DLD1 (cell line): ENCODE data around the gene ADCY1.

Experiments used
- in situ Hi-C: cut with HindIII; loops from 2 replicates; pipeline ENCODE4 v1.10.0; 2017; ENCODE audit warnings: low sequenced_read_pairs

ADCY1 gene

GRCh38 chr7:45576249-45576929, 2.2 kb downstream of the ADCY1 start:
- in situ Hi-C loops, result no loop called here

DNA sequence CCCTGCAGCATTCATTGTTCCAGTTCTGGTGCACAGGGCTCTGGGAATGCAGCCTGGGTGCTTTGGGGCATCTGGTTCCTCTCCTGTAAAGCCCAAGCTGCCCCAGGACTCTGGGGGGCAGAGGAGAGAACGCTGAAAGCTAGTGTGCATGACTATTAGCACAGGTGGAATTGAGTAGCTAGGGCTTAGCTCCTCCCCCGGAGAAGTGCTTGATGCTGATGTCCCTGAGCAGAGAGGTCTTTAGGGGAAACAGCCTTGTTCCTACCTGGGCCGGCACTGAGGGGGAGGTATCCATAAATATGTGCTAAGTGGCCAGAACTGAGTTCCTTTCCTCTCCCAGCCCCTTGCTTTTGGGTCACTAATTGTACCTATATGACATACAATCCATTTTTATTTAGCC, 3.9 kb downstream of the ADCY1 start:
- in situ Hi-C loops, result no loop called here

GRCh38 chr7:45578467-45578866, 4.3 kb downstream of the ADCY1 start:
- in situ Hi-C loops, result no loop called here

GRCh38 chr7:45579391-45579801, 5.2 kb downstream of the ADCY1 start:
- in situ Hi-C loops, result no loop called here

- in situ Hi-C loops, result no loop called here
Measured at GRCh38 chr7:45580053-45580872, 6.1 kb downstream of the ADCY1 start.

- in situ Hi-C loops, result no loop called here
Measured at GRCh38 chr7:45581271-45581780, 7.2 kb downstream of the ADCY1 start.

- in situ Hi-C loops, result no loop called here
Measured at GRCh38 chr7:45582136-45582749, 8.1 kb downstream of the ADCY1 start.

DNA sequence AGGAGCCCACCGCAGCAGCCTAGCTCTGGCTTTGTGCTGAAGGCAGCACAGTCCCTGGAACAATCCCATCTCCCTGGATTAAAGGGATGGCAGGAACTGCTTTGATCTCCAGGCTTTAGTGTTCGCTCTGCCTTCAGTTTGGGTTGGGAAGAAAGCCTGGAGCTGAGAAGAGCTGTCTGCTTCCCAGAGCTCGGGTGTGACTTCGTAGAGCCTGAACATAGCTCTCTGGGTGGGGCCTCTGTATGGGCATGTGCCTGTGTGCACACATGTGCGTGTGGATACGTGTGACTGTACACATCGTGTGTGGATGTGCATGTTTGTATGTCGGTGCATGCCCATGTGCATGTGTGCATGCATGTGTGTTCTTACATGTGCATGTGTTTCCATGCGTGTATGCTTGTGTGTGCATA, 8.7 kb downstream of the ADCY1 start:
- in situ Hi-C loops, result no loop called here

DNA sequence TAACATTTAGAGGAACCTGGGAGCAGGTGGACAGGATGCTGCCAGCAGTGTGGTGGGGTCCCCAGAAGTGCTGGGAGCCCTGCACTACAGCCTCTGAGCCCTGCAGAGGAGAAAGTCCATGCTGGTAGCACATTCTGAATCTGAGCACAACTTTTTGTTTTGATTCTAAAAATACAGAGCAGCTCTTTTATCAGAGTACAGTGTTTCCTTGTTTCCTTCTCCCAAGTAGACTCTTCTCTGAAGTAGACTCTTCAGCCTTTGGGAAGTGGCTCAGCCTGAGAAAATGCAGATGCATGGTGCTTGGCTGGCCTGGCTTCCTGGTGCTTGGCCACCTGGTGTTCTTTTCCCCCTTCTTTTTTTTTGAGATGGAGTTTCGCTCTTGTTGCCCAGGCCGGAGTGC, 9.1 kb downstream of the ADCY1 start:
- in situ Hi-C loops, result no loop called here

DNA sequence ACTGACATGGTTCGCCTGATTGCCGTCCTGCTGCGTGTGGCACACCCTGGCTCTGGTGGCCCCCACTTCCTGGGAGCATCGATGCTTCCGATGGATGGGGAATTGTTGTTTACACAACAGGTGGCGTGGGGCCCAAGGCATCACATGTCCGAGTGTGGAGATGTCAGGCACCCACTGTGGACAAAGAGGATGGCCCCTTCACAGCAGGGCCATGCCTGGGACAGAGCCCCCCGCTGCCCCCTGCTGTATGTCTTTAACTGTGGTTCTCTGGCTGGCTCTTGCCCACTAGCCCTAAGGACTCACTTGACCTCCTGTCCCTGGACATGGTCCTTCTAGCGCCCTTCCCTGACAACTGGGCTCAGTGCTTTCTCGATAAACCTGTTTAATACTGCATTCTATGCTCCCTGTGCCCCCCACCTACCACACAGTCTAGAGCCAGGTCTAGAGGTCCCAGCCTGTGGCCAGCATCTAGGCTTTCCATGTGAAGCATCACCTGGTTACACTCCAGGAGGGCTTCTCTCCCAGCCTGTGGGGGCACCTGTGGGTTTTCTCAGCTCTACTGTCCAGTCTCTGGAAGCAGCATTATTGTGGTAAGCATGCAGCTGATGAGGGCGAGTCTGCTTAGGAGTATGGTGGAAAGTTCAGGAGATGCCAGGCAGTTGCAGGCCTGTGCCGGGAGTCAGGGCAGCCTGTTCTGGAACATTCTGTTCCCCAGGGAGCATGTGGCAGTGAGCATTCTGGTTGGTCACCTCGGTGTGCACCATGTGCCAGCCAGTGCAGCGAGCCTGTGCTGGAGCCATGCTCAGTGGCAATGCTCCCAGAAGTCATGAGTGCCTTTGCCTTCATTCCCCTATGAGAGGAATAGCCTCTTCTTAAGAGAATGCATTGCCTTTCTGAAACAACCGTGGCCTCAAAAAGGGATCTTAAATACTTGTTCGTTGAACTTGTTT, 10.4 kb downstream of the ADCY1 start:
- in situ Hi-C loops, result no loop called here

DNA sequence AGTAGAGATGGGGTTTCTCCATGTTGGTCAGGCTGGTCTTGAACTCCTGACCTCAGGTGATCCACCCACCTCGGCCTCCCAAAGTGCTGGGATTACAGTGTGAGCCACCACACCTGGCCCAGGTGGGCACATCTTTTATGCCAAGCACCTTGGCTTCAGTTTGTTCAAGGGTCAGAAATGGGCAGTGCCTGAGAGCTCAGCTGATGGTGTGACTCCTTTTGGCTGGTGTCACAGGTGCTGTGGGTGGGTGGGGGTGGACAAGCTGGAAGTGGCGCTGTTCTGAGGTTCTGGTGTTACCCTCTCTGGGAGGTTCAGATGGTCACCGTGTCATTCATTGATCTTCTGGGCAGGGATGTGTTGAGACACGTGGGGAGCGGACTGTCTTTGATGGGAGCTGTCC, 11.5 kb downstream of the ADCY1 start:
- in situ Hi-C loops, result no loop called here

DNA sequence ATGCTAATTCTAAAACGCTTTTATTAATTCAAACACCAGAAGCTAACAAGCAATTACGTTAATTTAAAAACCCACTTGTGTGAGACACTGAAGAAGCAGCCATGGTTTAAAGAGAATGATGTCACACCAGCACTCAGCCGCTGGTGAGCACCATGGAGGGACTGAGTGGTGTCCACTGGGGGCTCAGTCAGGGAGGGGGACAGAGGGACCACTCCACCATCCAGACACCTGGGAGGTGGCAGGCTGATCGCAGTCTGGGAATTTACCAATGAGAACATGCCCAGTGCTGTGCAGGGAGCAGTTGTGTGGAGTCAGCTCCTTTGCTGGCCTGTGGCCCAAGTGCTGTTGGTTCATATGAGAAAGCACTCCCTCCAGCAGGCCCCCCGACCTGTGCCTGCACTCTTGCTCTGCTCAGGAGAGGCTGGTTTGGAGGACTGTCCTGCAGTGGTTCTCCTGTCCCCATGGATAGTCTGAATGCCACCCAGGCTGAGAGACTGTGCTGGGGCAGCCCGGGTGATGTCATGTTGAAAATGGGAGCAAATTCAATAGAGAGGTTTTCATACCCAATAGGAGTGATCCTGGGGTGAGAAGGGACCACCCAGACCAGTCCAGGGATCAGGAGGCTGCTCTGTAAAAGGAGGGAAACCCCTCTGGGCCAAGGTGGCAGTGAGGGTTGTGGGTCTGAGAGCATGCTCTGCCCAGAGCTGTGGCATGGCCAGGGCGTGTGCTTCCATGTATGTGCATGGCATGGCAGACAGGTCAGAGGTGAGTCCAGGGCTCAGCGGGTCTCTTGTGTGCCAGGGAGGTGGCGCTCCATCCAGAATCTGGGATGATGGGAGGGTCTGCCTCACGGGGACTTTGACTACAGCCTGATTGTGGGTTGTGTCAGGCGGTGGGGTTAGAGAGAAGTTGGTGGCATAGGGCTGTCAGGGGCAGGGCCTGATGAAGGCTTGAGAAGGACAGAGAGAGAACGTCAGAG, 12.7 kb downstream of the ADCY1 start:
- in situ Hi-C loops, result no loop called here

DNA sequence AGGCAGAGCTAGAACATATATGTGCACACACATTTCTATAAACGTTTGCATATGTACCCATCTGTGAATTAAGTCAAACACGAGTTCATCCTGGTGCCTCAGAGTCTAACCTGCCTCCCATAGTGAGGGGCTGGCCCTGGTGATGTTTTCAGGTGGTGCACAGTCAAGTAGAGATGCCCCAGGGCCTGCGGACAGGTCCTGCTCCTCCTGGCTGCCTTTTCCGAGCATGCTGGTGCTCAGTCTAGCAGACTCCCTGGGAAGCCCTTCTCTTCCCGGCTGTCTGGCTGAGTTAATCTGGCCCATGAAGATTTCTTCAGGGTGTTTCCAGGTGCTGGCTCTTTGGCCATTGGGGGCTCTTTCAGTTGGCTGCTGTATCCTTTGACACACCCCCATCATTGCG, 14.3 kb downstream of the ADCY1 start:
- in situ Hi-C loops, result no loop called here

DNA sequence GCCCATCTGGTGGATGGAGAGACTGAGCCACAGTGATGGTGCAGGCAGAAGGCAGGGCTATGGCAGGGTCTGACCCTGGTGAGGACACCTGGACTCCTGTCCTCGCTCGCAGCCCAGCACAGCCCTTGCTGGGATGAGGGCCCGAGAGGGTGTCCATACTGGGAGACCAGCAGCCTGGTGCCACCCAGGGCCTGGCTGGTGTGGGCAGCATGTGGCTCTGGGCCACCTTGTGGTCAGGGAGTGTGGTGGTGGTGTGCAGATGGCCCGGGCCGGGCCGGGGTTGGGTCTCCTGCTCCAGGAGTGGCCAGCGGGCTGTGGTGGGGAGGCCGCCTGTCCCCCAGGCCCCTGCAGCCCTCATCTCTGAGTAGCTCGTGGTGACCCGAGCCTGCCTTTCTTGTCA, 14.9 kb downstream of the ADCY1 start:
- in situ Hi-C loops, result no loop called here

DNA sequence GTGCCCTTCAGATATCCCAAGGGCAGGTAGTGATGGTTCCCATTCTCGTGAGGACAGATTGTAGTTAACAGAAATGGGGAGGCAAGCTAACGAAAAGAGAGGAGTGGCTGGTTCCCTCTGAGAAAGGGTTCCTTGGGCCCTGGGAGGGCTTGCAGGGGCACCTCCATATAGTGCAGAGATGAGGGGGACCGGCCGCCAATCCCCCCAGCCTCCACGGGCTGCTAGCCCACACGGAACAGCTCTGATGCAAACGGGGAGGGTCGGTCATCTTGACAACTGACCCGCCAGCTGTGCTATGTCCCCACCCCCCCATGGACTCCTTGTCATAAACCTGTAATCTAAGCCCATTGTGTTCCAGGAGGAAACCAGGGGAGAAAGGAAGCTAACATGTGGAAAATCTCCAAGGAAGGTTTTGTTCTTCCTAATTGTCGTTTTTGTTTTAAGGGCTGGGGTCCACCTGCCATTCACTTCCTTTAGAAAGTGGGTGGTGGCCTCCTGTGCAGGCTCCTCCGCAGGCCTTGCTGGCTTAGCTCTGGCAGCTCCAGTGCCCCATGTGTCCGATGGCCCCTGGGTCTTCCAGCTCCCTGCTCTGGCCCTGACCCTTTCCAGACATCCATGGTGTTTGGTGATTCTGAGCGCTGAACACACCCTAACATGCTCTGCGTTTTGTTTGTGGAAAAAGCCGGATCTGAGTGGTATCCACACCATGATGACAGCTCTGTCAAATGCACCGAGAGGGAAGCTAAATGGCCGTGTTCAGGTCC, 15.9 kb downstream of the ADCY1 start:
- in situ Hi-C loops, result no loop called here

DNA sequence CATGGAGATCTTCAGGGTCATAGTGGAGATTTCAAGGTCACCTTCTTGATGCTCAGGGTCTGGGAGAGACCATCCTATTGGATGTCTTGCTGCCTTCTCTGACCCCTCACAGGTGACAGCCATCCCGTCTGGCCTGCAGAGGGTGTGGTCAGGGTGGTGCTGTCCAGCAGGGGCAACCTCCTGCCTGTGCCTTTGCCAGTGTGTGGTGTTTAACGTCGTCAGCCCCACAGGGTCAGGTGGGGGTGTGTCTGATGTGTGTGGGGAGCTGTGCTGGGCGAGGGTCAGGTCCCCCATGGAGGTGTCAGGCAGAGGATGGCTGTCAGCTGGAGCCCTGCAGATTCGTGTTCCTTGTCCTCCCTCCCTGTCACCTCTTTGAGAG, 16.5 kb downstream of the ADCY1 start:
- in situ Hi-C loops, result no loop called here

GRCh38 chr7:45591101-45591906, 17.1 kb downstream of the ADCY1 start:
- in situ Hi-C loops, result no loop called here
